HG02870 (cell line): Measurements from ENCODE around the gene ATF7IP.

ENCODE experiments used
- ATAC-seq: cut with Tn5 transposase; IDR thresholded peaks from one replicate; pipeline ENCODE4 v1.9.1; 2021; ENCODE audit warnings: mild to moderate bottlenecking, moderate library complexity; ENCODE audit not compliant: unreplicated experiment

The ATF7IP gene

GRCh38 chr12:14473707-14474287, 108.3 kb downstream of the ATF7IP start:
- no peak for ATAC-seq

DNA sequence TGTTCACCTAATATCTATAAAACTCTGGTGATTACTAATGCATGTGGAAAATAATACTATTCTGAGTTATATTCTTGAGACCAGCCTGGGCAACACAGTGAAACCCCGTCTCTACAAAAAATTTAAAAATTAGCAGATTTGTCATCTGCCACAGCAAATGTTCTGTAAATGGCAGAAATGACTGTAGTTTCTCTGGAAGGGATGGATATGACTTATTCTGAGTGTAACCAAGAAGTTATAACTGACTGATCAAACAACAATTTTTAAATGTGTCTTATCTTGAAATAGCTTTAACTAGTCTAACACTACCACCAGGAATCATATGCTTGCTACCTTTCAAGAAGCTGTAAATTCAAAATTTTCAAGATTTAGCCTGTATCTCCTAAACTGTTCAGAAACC, 113.5 kb downstream of the ATF7IP start:
- no peak for ATAC-seq

- ATAC-seq: no peak
These were observed 115.7 kb downstream of the ATF7IP start for GRCh38 chr12:14481201-14481600.

DNA sequence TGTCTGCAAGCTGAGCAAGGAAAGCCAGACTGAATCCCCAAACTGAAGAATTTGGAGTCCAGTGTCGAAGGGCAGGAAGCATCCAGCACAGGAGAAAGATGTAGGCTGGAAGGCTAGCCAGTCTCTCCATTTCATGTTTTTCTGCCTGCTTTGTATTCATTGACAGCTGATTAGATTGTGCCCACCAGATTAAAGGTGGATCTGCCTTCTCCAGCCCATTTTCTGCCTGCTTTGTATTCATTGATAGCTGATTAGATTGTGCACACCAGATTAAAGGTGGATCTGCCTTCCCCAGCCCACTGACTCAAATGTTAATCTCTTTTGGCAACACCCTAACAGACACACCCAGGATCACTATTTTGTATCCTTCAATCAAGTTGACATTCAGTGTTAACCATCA, 116.9 kb downstream of the ATF7IP start:
- no peak for ATAC-seq

DNA sequence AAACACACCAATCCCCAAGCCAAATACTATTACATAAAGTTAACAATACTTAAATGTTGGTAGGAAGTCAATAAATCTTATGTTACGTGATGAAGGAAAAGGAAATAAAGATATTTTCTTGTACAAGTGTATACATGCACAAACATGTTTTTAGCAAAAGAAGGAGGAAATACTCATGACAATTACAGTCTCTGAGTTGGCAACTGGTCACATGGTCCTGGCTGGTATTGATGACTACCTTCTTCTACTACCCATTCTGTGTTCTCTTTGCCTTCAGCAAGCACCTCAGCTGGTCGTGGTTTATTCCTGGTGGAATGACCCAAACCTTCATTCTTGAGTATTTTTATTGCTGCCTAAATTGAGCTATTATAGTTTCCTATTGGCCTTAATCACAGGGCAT, 117.4 kb downstream of the ATF7IP start:
- ATAC-seq: no peak

DNA sequence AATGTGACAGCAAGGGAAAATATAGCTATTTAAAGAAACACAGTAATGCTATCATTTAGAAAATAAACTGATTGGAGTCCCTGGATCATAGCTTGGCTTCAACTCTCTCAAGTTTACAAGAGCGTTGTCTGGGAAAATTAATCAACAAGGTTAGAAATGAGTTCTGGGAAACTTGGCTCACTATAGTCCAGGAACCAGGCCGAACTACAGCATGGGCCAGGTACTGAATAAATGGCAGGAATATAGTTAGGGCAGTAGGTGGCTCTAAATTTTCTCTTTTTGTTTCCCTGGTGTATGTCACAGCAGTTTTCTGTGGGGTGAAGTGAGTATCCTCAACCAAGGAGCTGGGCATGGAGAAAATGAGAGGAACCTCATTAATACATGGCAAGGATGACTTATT, 129.8 kb downstream of the ATF7IP start:
- ATAC-seq: no peak

GRCh38 chr12:14505626-14506596, 140.4 kb downstream of the ATF7IP start:
- no peak for ATAC-seq

- ATAC-seq: no peak
These were observed 145.1 kb downstream of the ATF7IP start for GRCh38 chr12:14510574-14510973.

DNA sequence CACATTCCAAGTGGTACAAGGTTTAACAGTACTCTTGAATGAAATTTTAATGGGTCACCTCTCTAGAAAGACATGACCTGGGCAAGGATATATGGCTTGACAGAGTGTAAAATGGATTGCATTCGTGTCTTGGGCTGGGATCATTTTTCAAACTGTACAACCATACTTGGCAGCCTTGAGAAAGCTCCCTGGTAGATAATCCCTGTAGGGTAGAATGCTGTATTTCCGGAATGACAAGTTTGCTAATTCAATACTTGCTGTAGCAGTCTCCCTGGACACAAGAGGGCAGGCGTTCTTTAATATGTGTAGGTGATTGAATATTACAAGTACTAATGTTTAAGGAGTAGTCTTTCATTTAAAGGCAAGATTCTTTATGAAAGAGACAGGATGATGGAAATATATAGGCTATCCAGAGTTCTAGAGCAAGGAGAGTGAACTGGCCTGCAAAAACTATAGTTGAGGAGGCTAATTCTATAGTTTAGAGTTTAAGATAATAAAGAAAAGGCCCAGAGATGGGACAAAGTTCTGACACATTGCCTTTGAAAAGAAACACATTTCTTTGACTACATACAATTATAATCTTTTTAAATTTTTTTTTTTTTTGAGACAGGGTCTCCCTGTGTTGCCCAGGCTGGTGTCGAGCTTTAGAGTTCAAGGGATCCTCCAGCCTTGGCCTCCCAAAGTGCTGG, 148.8 kb downstream of the ATF7IP start:
- ATAC-seq: no peak

GRCh38 chr12:14514946-14515345, 149.5 kb downstream of the ATF7IP start:
- no peak for ATAC-seq

- ATAC-seq: no peak
These were observed 156.3 kb downstream of the ATF7IP start for GRCh38 chr12:14521822-14522221.

GRCh38 chr12:14525964-14526363, 160.5 kb downstream of the ATF7IP start:
- ATAC-seq: no peak

- ATAC-seq: no peak
These were observed 166.7 kb downstream of the ATF7IP start for GRCh38 chr12:14532152-14532551.

DNA sequence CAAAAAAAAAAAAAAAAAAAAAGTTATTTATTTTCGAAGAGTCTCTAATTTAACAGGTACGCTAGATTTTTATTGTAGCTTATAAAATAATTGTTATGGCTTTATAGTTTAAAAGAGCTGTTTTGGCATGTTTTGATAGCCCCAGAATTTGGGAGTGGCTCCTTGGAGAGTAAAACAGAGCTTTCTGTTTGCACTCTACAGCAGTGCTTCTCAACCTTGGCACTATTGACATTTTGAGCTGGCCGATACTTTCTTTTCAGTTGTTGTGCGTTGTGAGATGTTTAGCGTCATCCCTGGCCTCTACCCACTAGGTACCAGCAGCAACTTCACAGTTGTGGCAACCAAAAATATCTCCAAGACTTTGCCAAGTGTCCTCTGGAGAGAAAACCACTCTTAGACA, 171.6 kb downstream of the ATF7IP start:
- no peak for ATAC-seq

GRCh38 chr12:14540801-14541462, 175.4 kb downstream of the ATF7IP start:
- ATAC-seq: no peak

DNA sequence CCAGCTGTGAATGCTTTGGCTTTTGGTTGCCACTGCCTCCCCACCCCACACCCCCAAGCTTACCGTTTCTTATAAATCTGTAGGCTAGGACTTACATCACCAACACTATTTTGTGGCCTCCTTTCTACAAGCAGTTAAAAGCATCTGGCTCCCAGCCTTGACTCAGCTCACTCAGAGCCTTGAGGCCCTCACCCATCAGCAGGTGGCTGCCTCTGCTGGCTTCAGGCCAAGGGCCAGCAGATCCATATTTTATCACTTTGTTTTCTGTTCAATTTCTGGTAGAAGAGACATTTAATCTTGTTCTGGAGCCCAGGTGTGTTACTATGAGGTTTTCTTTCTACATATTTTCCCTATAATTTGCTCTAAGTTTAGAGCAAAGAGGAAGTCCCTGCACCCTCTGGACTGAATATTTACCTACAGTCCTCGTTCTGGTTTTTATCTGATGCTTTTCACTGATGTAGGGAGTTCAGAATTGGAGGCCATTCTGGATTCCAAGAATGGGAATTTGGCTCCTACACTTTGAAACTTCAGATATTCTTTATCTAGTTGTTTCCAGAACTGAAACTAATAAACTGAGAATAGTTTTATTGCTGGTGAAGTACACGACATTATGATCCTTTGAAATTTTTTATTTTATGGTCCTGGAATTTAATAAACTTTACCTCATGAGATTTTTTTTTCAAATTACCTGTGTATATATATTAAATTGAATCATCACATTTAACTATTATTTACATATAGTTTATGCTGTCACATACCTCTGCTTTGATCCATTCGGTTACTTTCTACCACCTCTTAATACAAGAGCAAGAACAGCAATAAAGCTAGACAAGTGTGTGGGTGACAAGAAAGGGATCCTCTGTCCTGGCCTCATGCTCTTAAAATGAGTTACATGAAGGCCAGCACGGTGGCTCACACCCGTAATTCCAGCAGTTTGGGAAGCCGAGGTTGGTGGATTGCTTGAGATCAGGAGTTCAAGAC, 180.0 kb downstream of the ATF7IP start:
- no peak for ATAC-seq

GRCh38 chr12:14547571-14547970, 182.1 kb downstream of the ATF7IP start:
- ATAC-seq: no peak

DNA sequence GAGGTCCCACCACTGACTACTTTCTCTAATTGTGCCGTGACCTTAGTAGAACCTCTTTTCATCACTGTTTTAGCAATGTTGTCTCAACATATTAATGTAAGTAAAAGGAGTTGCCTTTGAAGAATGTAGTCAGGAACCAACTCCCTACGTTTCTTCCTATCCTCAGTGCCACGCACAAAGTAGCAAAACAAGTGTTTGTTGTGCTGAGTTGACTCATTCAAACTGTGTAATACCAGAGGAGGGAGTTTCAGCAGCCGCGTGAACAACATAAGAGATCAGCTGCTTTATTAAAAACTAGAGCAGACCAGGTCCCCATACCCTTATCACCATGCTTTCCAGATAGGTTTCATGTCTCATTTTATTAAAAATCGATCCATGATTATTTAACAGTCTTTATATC, 183.1 kb downstream of the ATF7IP start:
- no peak for ATAC-seq
